CD4-positive, alpha-beta memory T cell (primary cell): Measurements from ENCODE around the gene OBSCN. TPM values are rescaled to one million over a fixed set of nuclear protein-coding genes. Genes with fewer than 3 reads are reported as not detected.
"Not testable (repeated sequence)": the region's sequence is repeated elsewhere in the genome, so short reads cannot be mapped to it uniquely, and the experiment has no call there.

Experiments
- CTCF ChIA-PET: fragments of 350-600 bp; sonication (Branson Sonifier 250); formaldehyde crosslinking; loops from one replicate; lab custom pipeline; 2021; ENCODE audit warnings: inconsistent platforms; ENCODE audit not compliant: partially characterized antibody; lab: Charles Lee
- POLR2A ChIA-PET: fragments of 350-600 bp; sonication (Branson Sonifier 250); formaldehyde crosslinking; loops from one replicate; lab custom pipeline; 2021; ENCODE audit not compliant: partially characterized antibody; lab: Charles Lee
- DNase-seq, 5 donors: peaks; one replicate each; pipeline versions ENCODE4 v3.0.0 to v3.0.0-alpha.2; 2020 to 2022; ENCODE audit warnings: mixed read lengths in 1 of 5
- H3K27ac ChIP-seq: one replicate; pipeline ENCODE4 v1.7.0; 2013; ENCODE audit warnings: low read depth, low read length
- H3K27me3 ChIP-seq: 2 replicates; pipeline ENCODE4 v1.7.0; 2013; ENCODE audit warnings: mild to moderate bottlenecking, low read length, moderate library complexity; ENCODE audit not compliant: insufficient read depth
- H3K36me3 ChIP-seq: 2 replicates; pipeline ENCODE4 v1.7.0; 2013; ENCODE audit warnings: mild to moderate bottlenecking, low read length, moderate library complexity; ENCODE audit not compliant: insufficient read depth
- H3K4me1 ChIP-seq: 2 replicates; pipeline ENCODE4 v1.7.0; 2013; ENCODE audit warnings: mild to moderate bottlenecking, low read length, moderate library complexity; ENCODE audit not compliant: insufficient read depth
- H3K4me3 ChIP-seq, 2 donors: one replicate each; pipeline ENCODE4 v1.7.0; 2013; ENCODE audit warnings: low read length in 2 of 2, mild to moderate bottlenecking in 1 of 2
- H3K9me3 ChIP-seq, 2 donors: one replicate each; pipeline ENCODE4 v1.7.0; 2013; ENCODE audit warnings: low read length in 2 of 2, control low read depth in 1 of 2; ENCODE audit not compliant: control insufficient read depth in 1 of 2
- H3K27ac Mint-ChIP-seq, 7 donors: one replicate each; pipeline ENCODE4 v1.8.0; 2020 to 2021; ENCODE audit warnings: mixed read lengths in 7 of 7, mild to moderate bottlenecking in 6 of 7, inconsistent platforms in 3 of 7, moderate library complexity in 3 of 7
- H3K27me3 Mint-ChIP-seq, 2 donors: one replicate each; pipeline ENCODE4 v1.8.0; 2020 to 2021; ENCODE audit warnings: mixed read lengths in 2 of 2
- H3K36me3 Mint-ChIP-seq, 2 donors: one replicate each; pipeline ENCODE4 v1.8.0; 2020 to 2021; ENCODE audit warnings: mixed read lengths in 2 of 2, inconsistent platforms in 1 of 2, mild to moderate bottlenecking in 1 of 2
- H3K4me1 Mint-ChIP-seq, 4 donors: one replicate each; pipeline ENCODE4 v1.8.0; 2020 to 2021; ENCODE audit warnings: mixed read lengths in 4 of 4, mild to moderate bottlenecking in 1 of 4
- H3K4me3 Mint-ChIP-seq, 8 donors: one replicate each; pipeline ENCODE4 v1.8.0; 2020 to 2021; ENCODE audit warnings: mixed read lengths in 8 of 8, mild to moderate bottlenecking in 7 of 8, moderate library complexity in 6 of 8, inconsistent platforms in 3 of 8
- H3K9me3 Mint-ChIP-seq, 8 donors: one replicate each; pipeline ENCODE4 v1.8.0; 2020 to 2021; ENCODE audit warnings: mixed read lengths in 8 of 8, mild to moderate bottlenecking in 5 of 8, inconsistent platforms in 3 of 8, moderate library complexity in 1 of 8
- intact Hi-C: fragments of 100-400 bp; cut with micrococcal nuclease; formaldehyde crosslinking; loops from one replicate; pipeline ENCODE4 v1.15.1; 2023
- polyA plus RNA-seq, 2 donors: library from polyadenylated mRNA; unstranded; fragments of 300-500 nt; fragmentation: Illumina TruSeq; gene quantifications; one replicate each; pipeline ENCODE4 v1.2.3, GENCODE V29; 2021
- total RNA-seq, 2 experiments: library from RNA; stranded (reverse); gene quantifications; one replicate each; pipeline ENCODE4 v1.2.3, GENCODE V29; 2021

OBSCN gene
- total and polyA plus RNA-seq, 4 experiments from 2014 or later = 0.19 to 91.4 (median 39.8) TPM

- H3K27me3 ChIP-seq = no peaks in the 10 kb centered on the region
- intact Hi-C loops = no loop called here
- Mint-ChIP-seq H3K4me3 (no peak overlapping the region), H3K27ac (peak overlapping the region in 3 of 7 donors; percentile 3 to 56 (median 32)), H3K4me1 (peaks cover 11 to 15% (median 12%) of the 10 kb centered on the region in 4 donors), H3K27me3 (peaks cover 0 to 2% of the 10 kb centered on the region in 2 donors), H3K36me3 (peaks cover 8 to 9% of the 10 kb centered on the region in 2 donors), H3K9me3 (peaks cover 0 to 4% (median 0%) of the 10 kb centered on the region in 8 donors)
- no peaks in the 10 kb centered on the region for H3K36me3 ChIP-seq
- peaks cover 12% of the 10 kb centered on the region for H3K4me1 ChIP-seq
- no peak for DNase-seq
- ChIA-PET CTCF (interaction anchor here (0.6 to 3.5 kb wide), 2 partner anchors 12 to 807 kb away, joined by 4 to 11 read pairs; no protein-coding TSS in a partner anchor), POLR2A (no interaction called here)
- H3K9me3 ChIP-seq = no peaks in the 10 kb centered on the region
- no peak overlapping the region for H3K27ac ChIP-seq
- no peak overlapping the region for H3K4me3 ChIP-seq
Observed at GRCh38 chr1:228180959-228181644, 26.7 kb upstream of the OBSCN start.

GRCh38 chr1:228181645-228182034 is 26.2 kb upstream of the OBSCN start:
- Mint-ChIP-seq H3K36me3 (peaks cover 8 to 9% of the 10 kb centered on the region in 2 donors), H3K9me3 (peaks cover 0 to 4% (median 0%) of the 10 kb centered on the region in 8 donors), H3K4me3 (no peak overlapping the region), H3K4me1 (peaks cover 12 to 21% (median 15%) of the 10 kb centered on the region in 4 donors), H3K27ac (peak overlapping the region in 1 of 7 donors; percentile 56), H3K27me3 (peaks cover 0 to 2% of the 10 kb centered on the region in 2 donors)
- peaks cover 17% of the 10 kb centered on the region for H3K4me1 ChIP-seq
- no peaks in the 10 kb centered on the region for H3K9me3 ChIP-seq
- POLR2A ChIA-PET = no interaction called here
- DNase-seq = no peak
- H3K4me3 ChIP-seq = no peak overlapping the region
- CTCF ChIA-PET = interaction anchor here (3.5 kb wide), 1 partner anchor 13 kb away, joined by 11 read pairs; no protein-coding TSS in a partner anchor
- H3K27ac ChIP-seq = no peak overlapping the region
- intact Hi-C loops = no loop called here
- no peaks in the 10 kb centered on the region for H3K36me3 ChIP-seq
- no peaks in the 10 kb centered on the region for H3K27me3 ChIP-seq

DNA sequence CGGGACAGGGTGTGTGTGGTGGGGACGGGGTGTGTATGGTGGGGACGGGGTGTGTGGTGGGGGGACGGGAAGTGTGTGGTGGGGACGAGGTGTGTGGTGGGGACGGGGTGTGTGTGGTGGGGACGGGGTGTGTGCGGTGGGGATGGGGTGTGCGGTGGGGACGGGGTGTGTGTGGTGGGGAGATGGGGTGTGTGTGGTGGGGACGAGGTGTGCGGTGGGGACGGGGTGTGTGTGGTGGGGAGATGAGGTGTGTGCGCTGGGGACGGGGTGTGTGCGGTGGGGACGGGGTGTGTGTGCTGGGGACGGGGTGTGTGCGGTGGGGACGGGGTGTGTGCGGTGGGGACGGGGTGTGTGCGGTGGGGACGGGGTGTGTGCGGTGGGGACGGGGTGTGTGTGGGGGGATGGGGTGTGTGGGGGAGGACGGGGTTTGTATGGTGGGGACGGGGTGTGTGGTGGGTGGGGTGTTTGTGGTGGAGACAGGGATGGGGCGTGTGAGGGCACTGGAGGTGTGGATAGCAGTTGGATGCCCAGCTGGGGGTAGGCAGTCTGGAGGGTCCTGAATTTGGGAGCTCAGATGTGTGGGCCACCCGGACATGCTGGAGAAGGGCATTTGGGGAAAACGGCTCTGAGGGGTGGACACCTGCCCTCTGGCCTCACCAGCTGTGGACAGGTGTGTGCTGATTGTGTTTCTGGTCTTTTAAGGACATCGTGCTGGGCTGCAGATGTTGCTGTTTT is 25.4 kb upstream of the OBSCN start:
- Histone ChIP-seq H3K4me3 (no peak overlapping the region), H3K27me3 (no peaks in the 10 kb centered on the region), H3K4me1 (peaks cover 22% of the 10 kb centered on the region), H3K27ac (no peak overlapping the region), H3K9me3 (no peaks in the 10 kb centered on the region), H3K36me3 (no peaks in the 10 kb centered on the region)
- peaks cover 0 to 2% of the 10 kb centered on the region in 2 donors for H3K27me3 Mint-ChIP-seq
- peaks cover 12 to 24% (median 18%) of the 10 kb centered on the region in 4 donors for H3K4me1 Mint-ChIP-seq
- ChIA-PET POLR2A (no interaction called here), CTCF (no interaction called here)
- H3K27ac Mint-ChIP-seq = peak overlapping the region in 1 of 7 donors; percentile 56
- H3K36me3 Mint-ChIP-seq = peaks cover 7 to 8% of the 10 kb centered on the region in 2 donors
- peaks cover 0 to 4% (median 0%) of the 10 kb centered on the region in 8 donors for H3K9me3 Mint-ChIP-seq
- intact Hi-C loops = no loop called here
- DNase-seq = no peak
- H3K4me3 Mint-ChIP-seq = no peak overlapping the region

- peaks cover 0 to 2% of the 10 kb centered on the region in 2 donors for H3K27me3 Mint-ChIP-seq
- Histone ChIP-seq H3K9me3 (no peaks in the 10 kb centered on the region), H3K27ac (no peak overlapping the region), H3K4me1 (peaks cover 22% of the 10 kb centered on the region), H3K4me3 (no peak overlapping the region), H3K36me3 (no peaks in the 10 kb centered on the region), H3K27me3 (no peaks in the 10 kb centered on the region)
- CTCF ChIA-PET = no interaction called here
- peak overlapping the region in 4 of 7 donors; percentile 10 to 78 (median 63) for H3K27ac Mint-ChIP-seq
- peaks cover 0 to 4% (median 0%) of the 10 kb centered on the region in 8 donors for H3K9me3 Mint-ChIP-seq
- DNase-seq = no peak
- peaks cover 20 to 39% (median 28%) of the 10 kb centered on the region in 4 donors for H3K4me1 Mint-ChIP-seq
- intact Hi-C loops = no loop called here
- H3K4me3 Mint-ChIP-seq = no peak overlapping the region
- POLR2A ChIA-PET = no interaction called here
- peaks cover 0 to 7% of the 10 kb centered on the region in 2 donors for H3K36me3 Mint-ChIP-seq
Observed at GRCh38 chr1:228184152-228184551, 23.7 kb upstream of the OBSCN start.

DNA sequence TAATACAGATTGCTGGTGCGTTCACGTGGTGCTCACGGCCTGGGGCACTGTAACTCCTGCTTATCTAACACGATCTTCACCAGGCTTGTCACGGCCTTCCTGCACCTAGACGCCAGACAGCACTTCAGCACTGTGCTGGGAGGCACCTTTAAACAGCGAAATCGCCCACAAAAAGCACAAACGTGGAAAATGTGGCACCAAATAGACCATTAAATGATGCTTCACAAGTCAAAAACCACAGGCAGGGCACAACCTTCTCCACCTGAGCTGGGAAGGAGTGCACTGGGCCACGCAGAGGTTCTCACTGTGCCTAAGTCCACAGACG is 22.2 kb upstream of the OBSCN start:
- Histone ChIP-seq H3K36me3 (no peaks in the 10 kb centered on the region), H3K9me3 (no peaks in the 10 kb centered on the region), H3K27me3 (no peaks in the 10 kb centered on the region), H3K4me1 (peaks cover 26% of the 10 kb centered on the region), H3K27ac (peak overlapping the region; percentile 32), H3K4me3 (no peak overlapping the region)
- POLR2A ChIA-PET = interaction anchor here (0.6 to 0.8 kb wide), 3 partner anchors 28 to 318 kb away, joined by 3 to 5 read pairs (median 3); no protein-coding TSS in a partner anchor
- DNase-seq = peak; percentile 71 to 93 (median 81)
- Mint-ChIP-seq H3K9me3 (peaks cover 0 to 4% (median 0%) of the 10 kb centered on the region in 8 donors), H3K27me3 (peaks cover 0 to 2% of the 10 kb centered on the region in 2 donors), H3K27ac (peak overlapping the region; percentile 93 to 96 (median 94)), H3K36me3 (peaks cover 0 to 4% of the 10 kb centered on the region in 2 donors), H3K4me3 (peak overlapping the region; percentile 52 to 81 (median 71)), H3K4me1 (peaks cover 24 to 42% (median 30%) of the 10 kb centered on the region in 4 donors)
- intact Hi-C loops = loop anchor here (1.0 kb wide), 1 partner anchor 20 kb away; the partner anchor contains the start of gene IBA57
- CTCF ChIA-PET = interaction anchor here (1.4 kb wide), 1 partner anchor 15 kb away, joined by 4 read pairs; no protein-coding TSS in a partner anchor

- CTCF ChIA-PET = not testable (repeated sequence)
- POLR2A ChIA-PET = interaction anchor here (0.8 kb wide), 1 partner anchor 11 kb away, joined by 3 read pairs; no protein-coding TSS in a partner anchor
- peak overlapping the region; percentile 18 to 88 (median 59) for H3K27ac Mint-ChIP-seq
Observed at GRCh38 chr1:228188249-228188648, 19.6 kb upstream of the OBSCN start.

More at GRCh38 chr1:228188249-228188648, 19.6 kb upstream of the OBSCN start:
- H3K4me3 Mint-ChIP-seq = peak overlapping the region in 2 of 8 donors; percentile 8 to 52
- H3K36me3 ChIP-seq, intact Hi-C loops, DNase-seq, H3K36me3 Mint-ChIP-seq, H3K9me3 Mint-ChIP-seq, H3K27me3 Mint-ChIP-seq, H3K27me3 ChIP-seq, H3K4me3 ChIP-seq, H3K27ac ChIP-seq, H3K9me3 ChIP-seq: not testable (repeated sequence)
- peaks cover 26% of the 10 kb centered on the region for H3K4me1 ChIP-seq
- peaks cover 25 to 47% (median 31%) of the 10 kb centered on the region in 4 donors for H3K4me1 Mint-ChIP-seq
